DMS153 treated with DMSO at 0.1 percent for 48 hours (cell line): ENCODE data around the gene PRKCH.

Experiments
- DNase-seq: peaks from one replicate; lab custom pipeline; 2025; ENCODE audit not compliant: unreplicated experiment; lab: John Stamatoyannopoulos, UW

The PRKCH gene

DNA sequence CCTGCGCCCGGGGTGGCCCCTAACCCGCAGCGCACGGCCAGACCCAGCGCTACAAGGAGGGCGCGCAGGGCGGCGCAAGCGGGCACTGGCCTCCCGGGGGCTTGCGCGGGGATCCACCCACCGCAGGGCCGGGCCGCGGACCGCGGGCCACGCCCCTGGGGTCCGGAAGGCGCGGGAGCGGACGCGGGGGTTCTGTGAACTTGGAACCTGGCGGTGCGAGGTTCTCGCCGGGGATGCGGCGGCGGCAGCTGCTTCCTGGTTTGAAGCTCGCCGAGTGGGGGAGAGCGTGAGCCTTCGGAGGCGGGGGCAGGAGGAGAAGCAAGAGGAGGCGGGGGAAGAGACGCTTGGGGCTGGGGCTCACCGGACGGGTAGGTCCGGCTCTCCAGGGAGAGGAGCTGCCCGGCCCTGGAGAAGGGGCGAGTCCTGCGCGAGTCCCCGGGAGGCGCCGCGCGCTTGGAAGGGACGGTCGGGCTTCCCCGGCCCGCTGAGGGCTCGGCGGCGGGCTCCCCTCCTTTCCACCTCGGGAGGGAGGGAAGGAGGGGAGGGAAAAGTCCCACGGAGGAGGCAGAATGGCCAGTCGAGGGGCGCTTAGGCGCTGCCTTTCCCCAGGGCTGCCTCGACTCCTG is at the start of gene PRKCH:
Gene PRKCH, plus strand, starts transcription at position 195 of the 626 bp plus-strand sequence. CDS start 523 bp downstream, outside the sequence.
- DNase-seq, result peak; percentile 52

DNA sequence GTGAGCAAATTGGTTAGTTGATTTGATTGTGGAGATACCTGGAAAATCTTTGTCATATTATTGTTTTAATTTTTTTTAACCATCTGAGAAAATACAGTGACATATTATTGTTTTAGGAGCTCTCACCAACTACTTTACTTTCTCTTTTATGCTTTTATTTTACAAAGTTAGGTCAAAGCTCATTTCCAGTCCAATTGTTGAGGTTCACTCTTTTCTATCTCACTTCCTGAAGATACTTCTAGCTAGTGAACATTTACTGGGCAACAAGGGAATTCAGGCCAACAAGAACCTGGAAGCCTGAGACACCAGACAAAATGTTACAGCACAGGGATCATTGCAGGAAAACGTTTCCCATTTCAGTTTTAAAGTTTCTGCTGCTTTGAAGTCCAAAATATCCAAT is 44.1 kb upstream of the PRKCH start:
- DNase-seq, result no peak

- no peak for DNase-seq
Observed at GRCh38 chr14:61277784-61278183, 43.6 kb upstream of the PRKCH start.

- DNase-seq, result no peak
Observed at GRCh38 chr14:61279082-61279481, 42.3 kb upstream of the PRKCH start.

GRCh38 chr14:61280092-61280525 is 41.3 kb upstream of the PRKCH start:
- no peak for DNase-seq

- peak; percentile 53 for DNase-seq
Observed at GRCh38 chr14:61280526-61281185, 40.7 kb upstream of the PRKCH start.

- DNase-seq, result peak; percentile 84
Observed at GRCh38 chr14:61281186-61281947, 40.0 kb upstream of the PRKCH start, which contains the start of gene TMEM30B. TMEM30B (minus strand) TSS chr14:61281338; CDS start chr14:61281147, 191 bp downstream.

- no peak for DNase-seq
Observed at GRCh38 chr14:61281948-61282275, 39.5 kb upstream of the PRKCH start.

GRCh38 chr14:61282746-61283145 is 38.6 kb upstream of the PRKCH start:
- no peak for DNase-seq

GRCh38 chr14:61284001-61284400 is 37.4 kb upstream of the PRKCH start:
- DNase-seq, result no peak

GRCh38 chr14:61285364-61285763 is 36.0 kb upstream of the PRKCH start:
- DNase-seq, result no peak

GRCh38 chr14:61287196-61287595 is 34.2 kb upstream of the PRKCH start:
- no peak for DNase-seq

DNA sequence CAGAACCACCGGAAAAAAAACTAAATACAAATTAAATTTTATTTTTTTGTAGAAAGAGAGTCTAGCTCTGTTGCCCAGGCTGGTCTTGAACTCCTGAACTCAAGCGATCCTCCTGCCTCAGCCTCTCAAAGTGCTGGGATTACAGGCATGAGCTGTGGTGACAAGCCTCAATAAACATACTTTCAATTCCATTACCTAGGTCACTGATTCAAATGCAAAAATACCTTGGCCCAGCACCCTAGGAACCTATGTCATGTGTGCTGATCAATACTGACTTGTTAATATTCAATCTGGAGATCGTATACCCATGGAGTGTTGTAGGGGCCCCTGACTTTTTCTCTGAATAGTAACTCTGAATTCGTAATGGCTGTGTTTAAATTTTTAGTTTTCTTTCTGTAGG is 33.2 kb upstream of the PRKCH start:
- no peak for DNase-seq

GRCh38 chr14:61288720-61289119 is 32.7 kb upstream of the PRKCH start:
- no peak for DNase-seq

- no peak for DNase-seq
Observed at GRCh38 chr14:61290701-61291100, 30.7 kb upstream of the PRKCH start.

- no peak for DNase-seq
Observed at GRCh38 chr14:61296151-61296550, 25.2 kb upstream of the PRKCH start.

DNA sequence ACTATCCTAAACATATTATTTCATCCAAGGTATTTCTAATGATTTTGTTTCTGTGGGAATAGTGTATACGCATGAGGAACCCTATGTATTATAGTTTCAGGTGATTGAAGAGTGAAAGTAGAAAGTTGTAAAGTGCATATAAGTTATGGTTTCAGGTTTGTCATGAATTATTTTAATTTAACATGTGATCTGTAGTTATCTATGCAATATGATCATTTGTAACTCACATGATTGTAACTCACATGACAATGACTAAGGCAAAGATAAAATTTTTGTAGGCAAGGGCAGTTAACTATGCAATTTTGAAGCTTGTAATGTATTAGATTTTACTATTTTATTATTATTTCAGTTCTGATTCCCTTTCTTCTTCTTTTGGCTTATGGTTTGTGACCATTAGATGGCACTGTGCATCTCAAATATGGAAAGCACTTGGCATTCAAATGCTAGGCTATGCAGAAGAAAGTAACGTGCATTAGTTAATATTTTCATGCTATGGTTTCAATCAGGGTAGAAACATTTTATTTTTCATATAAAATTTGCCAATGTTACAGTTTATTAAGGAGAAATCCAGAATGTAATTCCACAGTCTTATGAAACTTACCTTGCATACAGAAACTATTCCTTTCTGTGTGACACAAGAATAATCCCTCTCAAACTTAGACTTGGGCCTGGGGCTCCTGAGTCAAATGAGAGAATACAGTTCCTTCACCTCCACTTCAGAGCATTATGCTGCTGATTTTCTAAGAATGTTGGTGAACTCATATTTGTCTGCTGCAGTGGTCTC is 24.5 kb upstream of the PRKCH start:
- peak; percentile 31 for DNase-seq

DNA sequence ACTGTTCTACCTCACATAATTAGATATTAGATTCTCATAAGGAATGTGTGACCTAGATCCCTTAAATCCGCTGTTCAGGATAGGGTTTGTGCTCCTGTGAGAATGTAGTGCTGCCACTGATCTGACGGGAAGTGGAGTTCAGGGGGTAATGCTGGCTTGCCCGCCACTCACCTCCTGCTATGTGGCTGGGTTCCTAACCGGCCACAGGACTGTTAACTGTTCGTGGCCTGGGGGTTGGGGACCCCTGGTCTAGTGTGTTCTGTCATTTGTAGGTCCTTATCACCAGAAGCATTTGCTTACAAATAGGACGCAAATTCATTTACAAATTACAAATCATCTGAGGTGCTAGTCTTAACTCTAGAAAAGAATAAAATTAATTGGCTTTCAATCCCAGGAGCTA is 23.8 kb upstream of the PRKCH start:
- no peak for DNase-seq

GRCh38 chr14:61298824-61299223 is 22.6 kb upstream of the PRKCH start:
- no peak for DNase-seq

- no peak for DNase-seq
Observed at GRCh38 chr14:61300209-61300608, 21.2 kb upstream of the PRKCH start.

DNA sequence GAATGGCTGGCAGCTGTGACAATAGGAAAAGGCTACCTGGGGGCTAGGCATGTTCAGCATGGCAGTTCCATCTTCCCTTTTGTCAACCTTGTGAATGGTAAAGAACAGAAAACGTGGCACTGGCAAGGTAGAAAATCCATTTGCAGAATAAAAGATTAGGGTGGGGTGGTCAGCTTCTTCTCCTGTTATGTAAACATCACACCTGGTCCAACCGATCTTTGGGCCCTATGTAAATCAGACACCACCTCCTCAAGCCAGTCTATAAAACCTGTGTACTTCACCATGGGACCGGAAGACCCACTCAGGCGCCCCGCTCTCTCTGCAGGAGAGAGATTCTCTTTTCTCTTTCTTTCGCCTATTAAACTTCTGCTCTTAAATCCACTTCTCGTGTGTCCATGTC is 20.6 kb upstream of the PRKCH start:
- no peak for DNase-seq
